Fibroblast of lung (primary cell): Measurements from ENCODE around the gene CLSTN2. TPM values are rescaled to one million over a fixed set of nuclear protein-coding genes. Genes with fewer than 3 reads are reported as not detected.

Experiments used
- DNase-seq, 2 donors: peaks; one replicate each; pipeline versions ENCODE4 v3.0.0 to v3.0.0-alpha.2; 2010; ENCODE audit warnings: low read depth in 2 of 2
- H2AFZ ChIP-seq: 2 replicates; pipeline ENCODE4 v1.5.1; 2012; ENCODE audit warnings: low read length, control low read depth, inconsistent platforms
- H3K27ac ChIP-seq: 2 replicates; pipeline ENCODE4 v1.5.1; 2011; ENCODE audit warnings: low read length, control low read depth; ENCODE audit not compliant: insufficient read depth
- H3K27me3 ChIP-seq: 2 replicates; pipeline ENCODE4 v1.5.1; 2011; ENCODE audit warnings: mild to moderate bottlenecking, low read length; ENCODE audit not compliant: control insufficient read depth, insufficient read depth
- H3K36me3 ChIP-seq: 2 replicates; pipeline ENCODE4 v1.5.1; 2011; ENCODE audit warnings: low read length; ENCODE audit not compliant: control insufficient read depth, insufficient read depth
- H3K4me1 ChIP-seq: 2 replicates; pipeline ENCODE4 v1.5.1; 2011; ENCODE audit warnings: low read length; ENCODE audit not compliant: control insufficient read depth, insufficient read depth; ENCODE audit errors: extremely low read depth
- H3K4me2 ChIP-seq: 2 replicates; pipeline ENCODE4 v1.5.1; 2011; ENCODE audit warnings: low read length, control low read depth; ENCODE audit not compliant: insufficient read depth; ENCODE audit errors: extremely low read depth
- H3K4me3 ChIP-seq, 4 experiments: fragments of 200-600 bp in 1 of 4; sonication (generic) in 1 of 4; replicated peaks in 1 of 4; 2 replicates each; pipeline ENCODE4 v1.5.1; 2011 to 2016; ENCODE audit warnings: low read length in 4 of 4, low read depth in 3 of 4, mild to moderate bottlenecking in 3 of 4, control low read depth in 2 of 4, inconsistent platforms in 1 of 4, mixed read lengths in 1 of 4; ENCODE audit not compliant: insufficient read depth in 1 of 4; ENCODE audit errors: control extremely low read depth in 1 of 4
- H3K79me2 ChIP-seq: 2 replicates; pipeline ENCODE4 v1.5.1; 2012; ENCODE audit warnings: mild to moderate bottlenecking, low read length, inconsistent platforms; ENCODE audit not compliant: control insufficient read depth, insufficient read depth
- H3K9ac ChIP-seq: 2 replicates; pipeline ENCODE4 v1.5.1; 2011; ENCODE audit warnings: mild to moderate bottlenecking, low read length, control low read depth; ENCODE audit not compliant: insufficient read depth
- H3K9me3 ChIP-seq: 2 replicates; pipeline ENCODE4 v1.5.1; 2012; ENCODE audit warnings: low read depth, low read length; ENCODE audit not compliant: control insufficient read depth, insufficient read depth
- H4K20me1 ChIP-seq: 2 replicates; pipeline ENCODE4 v1.5.1; 2011; ENCODE audit warnings: low read length; ENCODE audit not compliant: control insufficient read depth, insufficient read depth; ENCODE audit errors: extremely low read depth
- CTCF ChIP-seq, 2 donors: IDR thresholded peaks in 1 of 2; conservative IDR thresholded peaks in 1 of 2; 1 replicate in 1 of 2; 2 replicates in 1 of 2; pipeline ENCODE4 v1.5.1; 2011 to 2012; ENCODE audit warnings: low read length in 2 of 2, control low read depth in 1 of 2, inconsistent platforms in 1 of 2, low read depth in 1 of 2, mild to moderate bottlenecking in 1 of 2
- EZH2 ChIP-seq: IDR thresholded peaks from 2 replicates; pipeline ENCODE4 v1.5.1; 2012; ENCODE audit warnings: low read length, control low read depth, mild to moderate bottlenecking; ENCODE audit errors: missing control alignments
- polyA plus RNA-seq, 2 donors: library from polyadenylated mRNA; depleted of rRNA in 1 of 2; stranded (reverse) in 1 of 2; unstranded in 1 of 2; fragments of >200 nt; gene quantifications; 2 replicates each; pipeline ENCODE4 v1.2.1, GENCODE V29; 2011 to 2012; ENCODE audit warnings: missing spikeins in 1 of 2
- total RNA-seq: library from RNA; depleted of rRNA; stranded (reverse); fragments of >200 nt; gene quantifications from 2 replicates; pipeline ENCODE4 v1.2.1, GENCODE V29; 2014

CLSTN2 gene
- total and polyA plus RNA-seq, 2 donors (not counting 1 experiment from before 2014, with no cell fraction given), result under 0.01 to 1.3 TPM

GRCh38 chr3:140067487-140067886 is 132.5 kb downstream of the CLSTN2 start:
- Histone ChIP-seq H3K27me3 (no peaks in the 10 kb centered on the region), H3K27ac (no peak overlapping the region), H3K9ac (no peak overlapping the region), H3K9me3 (no peaks in the 10 kb centered on the region), H3K79me2 (no peaks in the 10 kb centered on the region), H3K4me3 (no peak overlapping the region), H3K4me1 (no peaks in the 10 kb centered on the region), H3K36me3 (no peaks in the 10 kb centered on the region), H3K4me2 (no peak overlapping the region), H4K20me1 (no peaks in the 10 kb centered on the region), H2AFZ (no peak overlapping the region)
- no peak for TF ChIP-seq CTCF (conservative IDR thresholded peaks at IDR 0.05 in 1 of 2, IDR thresholded peaks at IDR 0.05 in 1 of 2; ENCODE audit: low read depth in 1 of 2, low read length in 2 of 2)
- no peak for DNase-seq

- no peaks in the 10 kb centered on the region for H3K36me3 ChIP-seq
- H3K4me2 ChIP-seq, result no peak overlapping the region
- no peak for DNase-seq
- H4K20me1 ChIP-seq, result no peaks in the 10 kb centered on the region
- no peak overlapping the region for H3K4me3 ChIP-seq
- H3K79me2 ChIP-seq, result no peaks in the 10 kb centered on the region
- H2AFZ ChIP-seq, result no peak overlapping the region
- no peaks in the 10 kb centered on the region for H3K27me3 ChIP-seq
- H3K9ac ChIP-seq, result no peak overlapping the region
- H3K4me1 ChIP-seq, result no peaks in the 10 kb centered on the region
- H3K27ac ChIP-seq, result no peak overlapping the region
- TF ChIP-seq EZH2 (no peak), CTCF (conservative IDR thresholded peaks at IDR 0.05 in 1 of 2, IDR thresholded peaks at IDR 0.05 in 1 of 2; ENCODE audit: low read depth in 1 of 2, low read length in 2 of 2) (no peak)
- no peaks in the 10 kb centered on the region for H3K9me3 ChIP-seq
Observed at GRCh38 chr3:140068494-140069017, 133.6 kb downstream of the CLSTN2 start.

GRCh38 chr3:140073278-140074045 is 138.5 kb downstream of the CLSTN2 start:
- H3K9me3 ChIP-seq, result no peaks in the 10 kb centered on the region
- no peaks in the 10 kb centered on the region for H3K4me1 ChIP-seq
- TF ChIP-seq CTCF (conservative IDR thresholded peaks at IDR 0.05 in 1 of 2, IDR thresholded peaks at IDR 0.05 in 1 of 2; ENCODE audit: low read depth in 1 of 2, low read length in 2 of 2) (no peak), EZH2 (no peak)
- H3K36me3 ChIP-seq, result no peaks in the 10 kb centered on the region
- H3K9ac ChIP-seq, result no peak overlapping the region
- H3K27me3 ChIP-seq, result no peaks in the 10 kb centered on the region
- no peak overlapping the region for H3K4me2 ChIP-seq
- H3K27ac ChIP-seq, result no peak overlapping the region
- H3K4me3 ChIP-seq, result no peak overlapping the region
- H4K20me1 ChIP-seq, result no peaks in the 10 kb centered on the region
- no peak overlapping the region for H2AFZ ChIP-seq
- H3K79me2 ChIP-seq, result no peaks in the 10 kb centered on the region
- no peak for DNase-seq
